ACHN (cell line): ENCODE data around the gene TMEM171.

Experiments used
- DNase-seq: peaks from one replicate; pipeline ENCODE4 v3.0.0-alpha.2; 2015
- in situ Hi-C: cut with HindIII; loops from 2 replicates; pipeline ENCODE4 v1.10.0; 2017; ENCODE audit warnings: low sequenced_read_pairs, low pct_ligation_motif_present, low pct_unique_long_range_greater_than_20kb

TMEM171 gene

GRCh38 chr5:73120222-73121118, at the start of gene TMEM171:
Gene TMEM171, plus strand, starts transcription at chr5:73120575. Its CDS starts 2,799 bp downstream, at chr5:73123374.
- peak; percentile 58 for DNase-seq
- in situ Hi-C loops: no loop called here

- in situ Hi-C loops: no loop called here
- no peak for DNase-seq
These were observed 39.3 kb upstream of the TMEM171 start for GRCh38 chr5:73081093-73081492.

DNA sequence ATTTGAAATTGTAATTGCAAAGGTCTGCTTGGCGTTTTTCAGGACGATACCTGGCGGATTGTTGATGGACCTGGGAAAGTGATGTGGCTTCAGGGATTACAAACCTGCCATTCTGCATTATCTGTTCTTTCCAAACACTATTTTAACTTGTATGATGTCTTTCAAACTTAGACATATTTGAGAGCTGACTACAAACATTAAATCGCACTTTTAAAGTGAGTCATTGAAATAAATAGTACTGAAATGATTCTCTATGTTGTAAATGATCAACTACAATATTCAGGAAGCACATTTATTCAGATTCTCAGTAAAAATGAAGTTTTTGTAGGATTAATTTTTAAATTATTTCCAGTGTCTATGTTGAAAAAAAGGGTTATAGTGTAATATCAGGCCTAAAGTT, 32.3 kb upstream of the TMEM171 start:
- peak; percentile 78 for DNase-seq
- in situ Hi-C loops: no loop called here

DNA sequence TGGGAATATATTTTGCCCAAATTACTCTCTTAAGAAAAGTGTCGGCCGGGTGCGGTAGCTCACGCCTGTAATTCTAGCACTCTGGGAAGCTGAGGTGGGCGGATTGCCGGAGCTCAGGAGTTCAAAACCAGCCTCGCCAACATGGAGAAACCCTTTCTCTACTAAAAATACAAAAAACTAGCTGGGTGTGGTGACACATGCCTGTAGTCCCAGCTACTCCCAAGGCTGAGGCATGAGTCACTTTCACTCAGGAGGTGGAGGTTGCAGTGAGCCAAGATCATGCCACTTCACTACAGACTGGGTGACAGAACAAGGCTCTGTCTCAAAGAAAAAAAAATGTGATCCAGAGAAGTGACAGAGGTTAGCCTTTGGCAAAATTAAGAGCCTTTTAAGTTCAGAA, 26.4 kb upstream of the TMEM171 start:
- DNase-seq: peak; percentile 76
- in situ Hi-C loops: no loop called here

DNA sequence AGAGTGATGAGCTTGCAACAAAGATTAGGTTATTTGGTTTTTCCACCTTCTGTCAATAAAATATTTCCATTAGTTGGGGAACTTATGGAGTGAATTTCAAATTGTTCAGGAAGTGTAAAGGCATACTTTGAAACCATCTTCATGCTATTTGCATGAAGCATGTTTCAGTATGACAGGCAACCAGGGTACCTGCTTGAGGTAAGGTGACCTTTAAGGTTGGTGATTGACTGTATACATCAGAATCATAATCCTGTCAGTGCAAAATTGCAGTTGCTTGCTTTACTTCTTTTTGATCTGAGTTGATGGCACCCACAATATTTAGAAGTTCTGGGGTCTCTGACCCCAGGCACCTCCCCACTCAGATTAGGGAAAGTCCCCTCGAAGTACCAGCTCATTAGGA, 26.0 kb upstream of the TMEM171 start:
- DNase-seq: no peak
- in situ Hi-C loops: no loop called here

DNA sequence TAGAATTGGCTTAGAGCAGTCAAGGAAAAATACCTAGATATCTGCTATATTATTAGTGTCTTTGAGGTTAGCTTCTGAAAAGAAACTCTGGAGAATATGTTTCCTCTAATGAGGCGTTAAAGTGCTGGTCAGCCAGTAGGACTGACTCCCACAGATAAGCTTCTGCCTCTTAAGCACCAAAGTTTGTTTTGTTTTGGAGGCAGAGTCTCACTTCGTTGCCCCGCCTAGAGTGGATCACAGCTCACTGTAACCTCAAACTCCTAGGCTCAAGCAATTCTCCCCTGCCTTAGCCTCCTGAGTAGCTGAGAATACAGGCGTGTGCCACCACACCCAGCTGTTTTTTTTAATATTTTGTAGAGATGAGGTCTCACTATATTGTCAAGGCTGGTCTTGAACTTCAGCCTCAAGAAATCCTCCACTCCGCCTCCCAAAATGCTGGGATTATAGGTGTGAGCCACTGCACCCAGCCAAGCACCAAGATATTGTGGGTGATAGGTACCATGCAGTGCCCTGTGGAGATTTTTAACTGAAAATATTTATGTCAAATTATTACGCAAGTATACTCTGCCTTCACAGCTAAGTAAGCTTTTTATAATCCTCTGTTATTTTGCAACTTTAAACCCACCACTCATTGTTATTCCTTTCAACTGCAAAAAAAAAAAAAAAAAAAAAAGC, 24.7 kb upstream of the TMEM171 start:
- in situ Hi-C loops: no loop called here
- no peak for DNase-seq

- no peak for DNase-seq
- in situ Hi-C loops: no loop called here
These were observed 24.2 kb upstream of the TMEM171 start for GRCh38 chr5:73096239-73096575.

DNA sequence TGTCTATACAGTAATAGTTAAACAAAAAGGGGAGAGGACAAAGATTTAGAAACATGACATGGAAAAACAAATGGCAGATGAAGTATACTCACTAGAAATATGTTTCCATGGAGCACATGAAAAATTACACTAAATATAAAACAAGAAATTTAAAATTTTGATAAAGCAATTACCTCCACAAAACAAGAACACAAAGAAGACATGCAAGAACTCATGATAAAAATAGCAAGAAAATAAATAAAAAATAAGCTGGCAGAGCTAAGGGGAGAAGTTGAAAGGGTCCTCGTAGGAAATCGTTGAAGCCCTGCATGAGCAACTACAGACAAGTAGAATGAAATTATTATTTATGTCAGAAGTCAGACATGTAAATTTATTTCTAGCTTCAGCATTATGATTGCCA, 22.6 kb upstream of the TMEM171 start:
- in situ Hi-C loops: no loop called here
- no peak for DNase-seq

- no peak for DNase-seq
- in situ Hi-C loops: no loop called here
These were observed 20.3 kb upstream of the TMEM171 start for GRCh38 chr5:73100109-73100508.

GRCh38 chr5:73103870-73104299, 16.5 kb upstream of the TMEM171 start:
- DNase-seq: no peak
- in situ Hi-C loops: no loop called here

GRCh38 chr5:73104326-73104725, 16.0 kb upstream of the TMEM171 start:
- in situ Hi-C loops: no loop called here
- DNase-seq: no peak

GRCh38 chr5:73106335-73106734, 14.0 kb upstream of the TMEM171 start:
- no peak for DNase-seq
- in situ Hi-C loops: no loop called here

GRCh38 chr5:73110190-73110589, 10.2 kb upstream of the TMEM171 start:
- no peak for DNase-seq
- in situ Hi-C loops: no loop called here

- DNase-seq: no peak
- in situ Hi-C loops: no loop called here
These were observed 8.8 kb upstream of the TMEM171 start for GRCh38 chr5:73111536-73111935.

DNA sequence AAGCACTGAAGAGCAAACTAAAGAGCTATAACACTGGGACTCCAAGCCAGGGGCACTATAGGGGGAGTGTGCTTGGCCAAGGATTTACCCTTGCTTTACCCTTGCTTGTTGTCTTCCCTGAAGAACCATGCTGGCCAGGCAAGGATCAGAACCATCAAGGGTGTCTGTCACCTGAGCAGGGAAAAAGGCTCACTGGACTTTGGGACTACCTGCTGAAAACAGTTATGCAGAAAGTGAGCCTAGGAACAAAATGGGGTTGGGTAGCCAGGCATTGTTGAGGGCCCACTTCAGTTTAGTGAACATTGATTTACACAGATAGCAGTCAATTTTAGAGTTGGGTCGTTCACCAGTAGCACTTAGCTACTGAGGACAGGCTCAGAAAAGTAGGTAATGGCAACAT, 8.0 kb upstream of the TMEM171 start:
- in situ Hi-C loops: no loop called here
- DNase-seq: no peak

GRCh38 chr5:73114044-73114688, 6.2 kb upstream of the TMEM171 start:
- in situ Hi-C loops: no loop called here
- DNase-seq: no peak

GRCh38 chr5:73115399-73116051, 4.8 kb upstream of the TMEM171 start:
- in situ Hi-C loops: no loop called here
- DNase-seq: peak; percentile 62

DNA sequence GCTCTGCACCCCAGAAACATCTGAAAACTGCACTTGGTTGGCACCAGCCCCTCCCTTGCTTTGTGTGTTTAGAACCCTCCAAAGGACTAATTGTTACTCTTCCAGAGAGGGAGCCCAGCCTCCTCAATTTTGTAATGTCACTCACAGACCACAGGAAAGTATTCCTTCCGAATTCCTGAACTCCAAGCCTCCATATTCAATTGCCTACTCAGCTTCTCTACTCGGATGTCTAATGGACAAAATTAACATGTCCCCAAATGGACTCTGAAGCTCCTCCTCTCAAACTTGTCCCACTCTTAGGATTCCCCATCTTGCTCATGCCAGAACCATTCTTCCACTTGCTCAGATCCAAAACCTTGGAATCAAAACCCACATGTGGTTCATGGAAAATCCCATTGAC, 3.9 kb upstream of the TMEM171 start:
- DNase-seq: no peak
- in situ Hi-C loops: no loop called here

DNA sequence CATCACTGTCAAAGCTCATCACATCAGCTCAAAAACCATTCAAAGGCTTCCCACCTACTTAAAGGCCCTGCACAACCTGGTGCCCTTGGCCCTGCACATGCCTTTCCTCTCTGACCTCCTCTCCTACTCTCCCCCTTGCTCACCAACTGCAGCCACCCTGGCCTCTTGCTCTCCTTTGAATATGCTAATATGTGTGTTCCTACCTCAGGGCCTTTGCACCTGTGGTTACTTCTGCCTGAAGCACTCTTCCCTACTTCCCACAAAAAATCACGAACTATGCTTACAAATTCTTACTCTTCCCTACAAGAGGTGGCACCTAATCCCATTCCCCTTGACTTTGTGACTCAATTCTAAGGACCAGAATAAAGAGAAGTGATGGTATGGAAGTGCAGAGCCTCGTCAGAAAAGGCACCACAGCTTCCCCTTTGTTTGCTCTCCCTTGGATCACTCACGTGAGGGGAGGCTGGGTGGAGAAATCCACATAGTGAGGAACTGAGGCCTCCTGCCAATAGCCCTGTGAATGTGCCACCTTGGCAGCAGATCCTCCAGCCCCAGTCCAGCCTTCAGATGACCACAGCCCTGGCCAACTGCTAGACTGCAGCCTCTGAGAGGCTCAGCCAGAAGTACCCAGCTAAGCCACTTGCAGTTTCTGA, 3.2 kb upstream of the TMEM171 start:
- DNase-seq: no peak
- in situ Hi-C loops: no loop called here
